ENCODE results near the gene RSPO3.
"Not testable (repeated sequence)": the region's sequence is repeated elsewhere in the genome, so short reads cannot be mapped to it uniquely, and the experiment has no call there.

Gene RSPO3

DNA sequence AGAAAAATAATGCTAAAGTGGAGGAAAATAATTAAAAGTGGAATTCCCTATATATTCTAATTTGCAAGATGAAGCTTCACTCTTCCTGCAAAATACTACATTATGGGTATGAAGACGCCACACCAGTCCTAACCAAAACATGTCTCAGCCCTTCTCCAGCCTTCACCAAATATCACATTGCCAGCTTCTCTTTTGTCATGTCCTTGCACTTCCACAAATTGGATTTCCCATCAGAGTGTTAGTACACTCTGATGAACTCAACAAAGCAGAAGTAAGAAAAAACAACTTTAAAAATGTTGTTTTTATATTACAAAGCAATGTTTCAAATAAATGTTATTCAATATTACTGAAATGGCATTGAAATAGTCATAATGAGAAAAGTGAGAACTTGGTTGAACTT is 85.8 kb downstream of the RSPO3 start:
- DNase-seq (ENCODE audit: low spot score): no peak

DNA sequence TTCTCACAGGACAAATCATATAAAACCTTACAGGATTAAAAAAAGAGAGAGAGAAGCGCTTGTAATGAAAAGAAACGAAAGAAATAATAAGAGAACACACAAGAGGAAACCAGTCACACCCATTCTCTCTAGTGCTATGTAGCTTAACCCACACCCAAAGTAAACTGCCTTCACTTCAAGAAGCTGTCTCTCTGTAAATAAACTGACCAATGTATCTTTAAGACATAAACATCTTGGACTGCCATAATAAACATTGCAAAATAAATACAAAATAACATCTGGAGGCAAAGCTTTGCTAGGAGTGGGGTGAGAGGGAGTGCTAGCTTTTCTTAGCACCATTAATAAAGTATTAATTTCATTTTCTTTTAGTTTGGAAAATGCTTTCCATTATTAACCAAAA is 86.6 kb downstream of the RSPO3 start:
- no peak for DNase-seq (ENCODE audit: low spot score)

DNA sequence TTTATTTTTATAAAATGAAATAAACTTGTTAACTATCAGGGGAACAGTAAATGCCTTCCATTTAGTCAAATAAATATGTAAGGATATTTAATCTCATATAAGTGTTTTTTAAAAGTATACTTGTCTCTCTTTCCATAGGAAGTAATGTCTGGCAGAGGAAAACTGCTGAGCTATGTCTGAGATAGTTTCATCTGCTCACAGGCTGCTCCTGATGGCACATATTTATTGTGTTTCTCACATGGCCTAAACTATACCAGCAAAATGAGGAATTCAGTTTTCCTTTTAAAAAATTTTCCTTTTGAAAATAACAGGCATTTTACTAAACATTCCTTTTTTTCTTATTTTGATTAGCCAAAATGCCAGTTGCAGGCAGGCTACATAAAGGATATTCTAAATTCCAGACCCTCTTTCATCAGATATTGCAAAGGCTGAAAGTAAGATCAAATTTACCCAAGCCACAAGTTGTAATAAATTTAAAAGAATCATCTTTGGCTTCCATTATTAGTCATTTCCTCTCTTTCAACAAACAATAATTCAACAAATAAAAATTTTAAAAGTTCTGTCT is 88.1 kb downstream of the RSPO3 start:
- no peak for DNase-seq (ENCODE audit: low spot score)

DNA sequence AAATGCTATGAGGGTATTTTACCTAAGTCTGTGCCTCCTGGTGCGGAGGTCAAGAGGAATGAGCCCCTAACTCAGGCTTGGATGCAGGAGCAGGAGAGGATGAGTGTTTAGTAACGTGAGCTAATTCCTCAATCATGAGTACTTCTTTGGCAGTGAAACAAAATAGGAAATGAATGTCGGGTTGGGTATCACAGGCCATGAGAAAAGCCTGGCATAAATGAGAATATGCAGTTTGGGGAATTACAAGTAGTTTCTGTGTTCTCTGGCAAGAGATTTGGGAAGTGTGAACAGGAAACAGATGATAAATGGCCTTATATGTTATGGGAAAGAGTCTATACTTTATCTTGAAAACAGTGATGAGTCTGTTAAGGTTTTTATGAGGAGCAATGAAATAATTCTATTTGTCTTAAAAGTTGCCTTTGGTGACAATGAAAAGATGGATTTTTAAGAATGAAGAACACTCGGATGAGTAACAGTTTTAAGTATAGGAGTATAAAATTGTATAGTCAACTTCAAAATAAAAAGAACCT is 89.2 kb downstream of the RSPO3 start:
- DNase-seq (ENCODE audit: low spot score): no peak

DNA sequence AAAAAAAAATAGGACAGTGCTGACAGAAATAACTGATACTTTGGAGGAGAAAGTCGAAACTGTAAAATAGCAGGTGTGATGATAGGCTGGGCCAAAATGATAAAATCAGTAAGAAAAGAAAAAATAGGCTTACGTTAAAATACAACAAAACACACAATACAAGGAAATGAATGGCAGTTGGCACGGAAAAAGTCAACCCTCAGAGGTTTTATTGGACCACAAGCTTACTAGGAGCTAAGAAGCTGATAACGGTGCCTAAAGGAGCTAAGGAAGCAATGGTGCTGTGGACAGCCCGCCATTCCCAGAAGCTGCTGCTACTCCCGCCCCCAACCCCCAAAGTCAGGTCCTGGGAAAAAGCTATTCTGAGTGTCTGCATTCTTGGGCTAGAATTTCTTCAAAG is 92.3 kb downstream of the RSPO3 start:
- DNase-seq (ENCODE audit: low spot score): no peak

DNA sequence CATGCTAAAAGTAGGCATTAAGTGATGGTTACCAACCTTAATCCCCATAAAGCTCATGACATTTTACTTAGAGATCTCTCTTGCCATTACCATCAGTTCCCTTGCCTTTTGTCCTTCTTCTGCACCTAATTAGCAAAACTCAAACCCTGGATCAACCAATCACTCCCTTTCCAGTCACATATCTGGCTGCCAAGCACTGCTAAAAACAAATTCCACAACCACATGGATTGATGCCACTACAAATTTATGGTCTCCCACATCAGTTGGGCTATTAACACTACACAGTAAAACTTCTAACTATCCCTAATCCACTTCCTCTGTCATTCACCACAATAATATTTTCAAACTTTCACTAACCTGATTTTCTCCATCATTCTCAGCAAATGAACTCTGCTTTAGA is 93.9 kb downstream of the RSPO3 start:
- DNase-seq (ENCODE audit: low spot score): no peak

DNA sequence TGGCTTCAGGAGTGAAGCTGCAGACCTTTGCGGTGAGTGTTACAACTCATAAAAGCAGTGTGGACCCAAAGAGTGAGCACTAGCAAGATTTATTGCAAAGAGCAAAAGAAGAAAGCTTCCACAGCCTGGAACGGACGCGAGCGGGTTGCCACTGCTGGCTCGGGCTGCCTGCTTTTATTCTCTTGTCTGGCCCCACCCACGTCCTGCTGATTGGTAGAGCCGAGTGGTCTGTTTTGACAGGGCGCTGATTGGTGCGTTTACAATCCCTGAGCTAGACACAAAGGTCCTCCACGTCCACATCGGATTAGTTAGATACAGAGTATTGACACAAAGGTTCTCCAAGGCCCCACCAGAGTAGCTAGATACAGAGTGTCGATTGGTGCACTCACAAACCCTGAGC is 95.6 kb downstream of the RSPO3 start:
- DNase-seq (ENCODE audit: low spot score): not testable (repeated sequence)

DNA sequence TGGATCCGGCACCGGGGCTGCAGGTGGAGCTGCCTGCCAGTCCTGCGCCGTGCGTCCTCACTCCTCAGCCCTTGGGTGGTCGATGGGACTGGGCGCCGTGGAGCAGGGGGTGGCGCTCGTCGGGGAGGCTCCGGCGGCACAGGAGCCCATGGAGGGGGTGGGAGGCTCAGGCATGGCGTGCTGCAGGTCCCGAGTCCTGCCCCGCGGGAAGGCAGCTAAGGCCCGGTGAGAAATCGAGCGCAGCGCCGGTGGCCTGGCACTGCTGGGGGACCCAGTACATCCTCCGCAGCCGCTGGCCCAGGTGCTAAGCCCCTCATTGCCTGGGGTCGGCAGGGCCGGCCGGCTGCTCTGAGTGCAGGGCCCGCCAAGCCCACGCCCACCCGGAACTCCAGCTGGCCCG is 96.1 kb downstream of the RSPO3 start:
- DNase-seq (ENCODE audit: low spot score): not testable (repeated sequence)

DNA sequence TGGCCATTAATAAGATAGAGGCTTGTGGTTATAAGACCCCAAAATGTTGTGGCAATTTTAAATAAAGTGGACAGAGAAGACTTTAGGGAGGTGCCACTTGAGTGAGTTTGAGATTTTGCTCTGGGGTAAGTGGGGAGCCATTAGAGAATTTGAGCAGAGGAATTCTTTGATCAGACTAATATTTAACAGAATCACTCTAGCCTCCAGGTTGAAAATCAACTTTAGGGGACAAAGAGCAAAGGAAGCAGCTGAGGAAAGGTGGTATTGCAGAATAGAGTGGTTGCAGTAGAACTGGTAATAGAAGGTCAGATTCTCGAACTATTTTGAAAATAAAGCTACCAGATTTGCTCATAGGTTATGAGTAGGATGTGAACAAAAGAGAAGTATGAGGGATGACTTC is 97.5 kb downstream of the RSPO3 start:
- DNase-seq (ENCODE audit: low spot score): no peak

DNA sequence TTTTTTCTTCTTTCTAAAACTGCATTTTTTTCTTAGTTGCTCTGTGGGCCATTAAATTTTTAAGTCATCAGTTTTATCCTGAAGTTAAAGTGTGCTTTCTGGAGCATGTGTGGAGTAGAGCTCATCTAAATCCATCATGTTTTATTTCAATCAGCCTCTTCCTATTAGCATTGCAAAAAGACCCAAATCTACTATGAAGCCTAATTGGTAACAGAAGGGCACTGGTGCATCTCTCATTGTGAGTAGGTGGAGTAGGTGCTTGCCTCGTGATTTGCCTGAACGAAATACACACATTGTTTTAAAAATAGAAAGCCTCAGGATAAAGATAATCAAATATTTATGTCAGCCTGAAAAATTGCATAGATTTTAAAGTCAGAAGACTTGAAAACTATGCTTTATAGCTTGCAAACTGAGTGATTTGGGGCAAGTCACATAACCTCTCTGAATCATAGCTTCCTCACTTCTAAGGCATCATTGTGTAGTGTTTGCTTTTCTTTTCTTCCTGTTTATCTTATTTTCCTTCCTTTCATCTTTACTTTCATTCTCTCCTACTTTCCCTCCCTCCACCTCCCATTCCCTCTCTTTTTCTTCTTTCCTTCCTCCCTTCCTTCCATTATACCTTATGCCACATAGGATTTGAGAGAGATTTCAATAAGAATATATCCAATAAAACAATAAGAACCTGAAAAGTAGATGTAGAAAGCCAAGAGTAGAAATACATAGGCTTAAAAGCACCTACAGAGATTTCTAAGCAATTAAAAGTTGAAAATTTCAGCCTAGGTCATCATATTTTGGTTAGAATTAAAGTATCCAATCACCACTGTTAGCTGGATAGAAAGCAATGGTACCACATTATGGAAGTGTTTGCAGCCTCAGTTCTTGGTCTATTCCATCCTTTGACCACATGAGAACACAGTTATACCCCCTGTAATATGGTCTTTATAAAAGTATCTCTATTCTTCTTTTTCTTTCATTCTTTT is 98.6 kb downstream of the RSPO3 start:
- DNase-seq (ENCODE audit: low spot score): no peak

DNA sequence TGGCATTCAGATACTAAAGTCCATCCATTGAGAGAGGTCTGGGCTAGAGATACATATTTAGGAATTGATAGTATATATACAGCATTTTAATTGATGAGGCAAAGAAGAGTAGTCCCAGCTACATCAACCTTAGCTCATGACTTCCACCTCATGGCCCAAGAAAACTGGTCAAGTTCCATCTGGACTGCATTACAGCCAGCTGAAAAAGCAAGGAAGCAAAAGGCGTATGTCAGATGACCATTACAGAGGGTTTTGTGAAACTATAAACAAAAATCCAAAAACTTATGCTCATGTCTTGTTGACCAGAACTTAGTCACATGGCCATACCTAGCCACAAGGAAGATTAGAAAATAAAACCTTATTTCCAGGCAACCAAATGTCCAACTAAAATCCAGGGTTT is 101.4 kb downstream of the RSPO3 start:
- no peak for DNase-seq (ENCODE audit: low spot score)

DNA sequence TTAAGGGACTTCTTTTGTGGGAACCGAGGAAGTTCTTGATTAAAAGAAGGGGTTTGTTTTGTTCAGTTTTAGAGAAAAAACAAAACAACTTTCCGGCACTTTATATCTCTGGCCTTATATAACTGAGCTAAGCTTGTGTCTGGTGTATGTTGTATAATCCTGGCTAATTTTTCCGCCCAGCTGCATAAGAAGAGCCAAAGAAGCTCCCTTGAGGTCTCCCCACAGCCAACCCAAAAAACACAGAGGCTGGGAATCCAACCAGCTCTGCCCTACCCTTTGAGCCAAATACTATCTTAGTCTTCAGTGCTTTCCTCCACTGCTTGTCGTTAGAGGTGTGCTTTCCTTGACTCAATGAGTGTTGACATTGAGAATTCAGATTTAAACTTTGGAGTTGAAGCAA is 102.7 kb downstream of the RSPO3 start:
- DNase-seq (ENCODE audit: low spot score): no peak

DNA sequence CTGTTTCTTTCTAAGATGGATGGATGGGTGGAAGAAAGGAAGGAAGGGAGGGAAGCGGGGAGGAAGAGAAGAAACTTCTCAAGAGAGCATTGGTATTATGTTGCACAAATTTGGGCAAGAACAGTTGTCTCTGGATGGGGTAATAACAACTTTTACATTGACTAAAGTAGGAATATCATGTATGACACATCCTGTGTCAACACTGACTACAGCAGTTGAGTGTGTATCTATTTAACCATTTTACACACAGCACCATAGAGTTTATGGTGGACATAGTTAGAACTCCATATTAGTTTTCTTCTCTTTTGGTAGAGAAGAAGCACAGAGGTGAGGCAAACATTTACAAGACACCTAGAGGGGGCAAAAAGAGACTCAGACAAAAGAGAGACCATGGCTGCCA is 103.9 kb downstream of the RSPO3 start:
- DNase-seq (ENCODE audit: low spot score): no peak

DNA sequence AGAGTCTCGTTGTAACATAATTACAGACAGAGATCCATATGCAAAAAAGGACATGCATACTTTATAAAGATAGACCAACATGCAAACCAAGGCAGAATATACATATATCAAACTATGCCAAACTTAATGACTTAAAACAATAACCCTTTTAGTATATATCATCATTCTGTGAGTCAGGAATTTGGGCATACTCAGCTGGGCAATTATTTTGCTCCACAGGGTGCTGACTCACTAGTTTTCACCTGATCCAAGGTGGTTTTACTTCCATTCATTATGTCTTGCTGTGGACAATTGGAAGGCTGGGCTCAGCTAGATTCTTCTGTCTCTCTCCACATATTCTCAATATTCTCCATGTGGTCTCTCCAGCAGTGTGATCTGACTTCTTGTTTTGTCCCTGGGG is 107.0 kb downstream of the RSPO3 start:
- no peak for DNase-seq (ENCODE audit: low spot score)

DNA sequence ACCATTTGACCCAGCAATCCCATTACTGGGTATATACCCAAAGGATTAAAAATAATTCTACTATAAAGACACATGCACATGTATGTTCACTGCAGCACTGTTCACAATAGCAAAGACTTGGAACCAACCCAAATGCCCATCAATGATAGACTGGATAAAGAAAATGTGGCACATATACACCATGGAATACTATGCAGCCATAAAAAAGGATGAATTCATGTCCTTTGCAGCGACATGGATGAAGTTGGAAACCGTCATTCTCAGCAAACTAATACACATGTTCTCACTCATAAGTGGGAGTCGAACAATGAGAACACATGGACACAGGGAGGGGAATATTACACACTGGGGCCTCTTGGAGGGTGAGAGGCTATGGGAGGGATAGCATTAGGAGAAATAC is 115.3 kb downstream of the RSPO3 start:
- not testable (repeated sequence) for DNase-seq (ENCODE audit: low spot score)

DNA sequence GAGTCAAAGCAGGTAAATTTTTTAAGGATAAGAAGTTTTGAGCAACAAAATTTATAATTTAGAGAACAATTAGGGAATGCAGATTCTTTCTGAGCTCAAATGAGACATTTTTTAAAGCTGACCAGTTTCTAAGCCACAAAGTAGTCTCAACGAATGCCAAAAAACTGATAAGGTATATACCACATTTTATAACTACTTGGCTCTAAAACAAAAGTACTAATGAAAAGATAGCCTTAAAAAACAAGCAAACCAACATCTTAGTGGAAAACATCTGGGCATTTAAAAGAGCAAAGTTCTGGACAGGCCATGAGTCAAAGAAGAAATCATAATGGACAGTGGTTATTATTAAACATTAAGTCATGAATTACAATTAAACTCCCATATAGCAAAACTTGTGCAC is 125.0 kb downstream of the RSPO3 start:
- DNase-seq (ENCODE audit: low spot score): no peak
